CD14-positive monocyte (primary cell): Measurements from ENCODE around the gene CALR. TPM values are rescaled to one million over a fixed set of nuclear protein-coding genes. Genes with fewer than 3 reads are reported as not detected.

ENCODE experiments used
- DNase-seq, 3 donors: peaks; one replicate each; pipeline ENCODE4 v3.0.0-alpha.2; 2011 to 2022
- H2AFZ ChIP-seq: 2 replicates; pipeline ENCODE4 v1.6.0; 2012; ENCODE audit warnings: mild to moderate bottlenecking, low read depth, low read length, inconsistent platforms; ENCODE audit not compliant: insufficient read depth, poor library complexity, severe bottlenecking
- H3K27ac ChIP-seq, 2 donors: 1 replicate in 1 of 2; 2 replicates in 1 of 2; pipeline ENCODE4 v1.5.1; 2012 to 2013; ENCODE audit warnings: low read length in 2 of 2, control low read depth in 1 of 2, inconsistent platforms in 1 of 2, low read depth in 1 of 2, mild to moderate bottlenecking in 1 of 2
- H3K27me3 ChIP-seq, 2 donors: one replicate each; pipeline versions ENCODE4 v1.6.0 to v1.6.1; 2011 to 2013; ENCODE audit warnings: low read length in 2 of 2; ENCODE audit not compliant: control insufficient read depth in 2 of 2, insufficient read depth in 2 of 2
- H3K36me3 ChIP-seq, 2 donors: replicated peaks in 1 of 2; 1 replicate in 1 of 2; 2 replicates in 1 of 2; pipeline versions ENCODE4 v1.5.1 to v1.6.1; 2012 to 2013; ENCODE audit warnings: low read length in 2 of 2, control low read depth in 1 of 2, inconsistent platforms in 1 of 2, mild to moderate bottlenecking in 1 of 2; ENCODE audit not compliant: insufficient read depth in 2 of 2, control insufficient read depth in 1 of 2
- H3K4me1 ChIP-seq, 2 donors: 1 replicate in 1 of 2; 2 replicates in 1 of 2; pipeline versions ENCODE4 v1.5.1 to v1.6.1; 2012 to 2013; ENCODE audit warnings: low read length in 2 of 2, control low read depth in 1 of 2, inconsistent platforms in 1 of 2, mild to moderate bottlenecking in 1 of 2, moderate library complexity in 1 of 2; ENCODE audit not compliant: insufficient read depth in 2 of 2, control insufficient read depth in 1 of 2
- H3K4me2 ChIP-seq: replicated peaks from 2 replicates; pipeline ENCODE3; 2012; ENCODE audit warnings: low read length, moderate library complexity, mild to moderate bottlenecking; ENCODE audit not compliant: poor library complexity, severe bottlenecking; ENCODE audit errors: extremely low read depth
- H3K4me3 ChIP-seq, 3 experiments: fragments of 200-600 bp in 1 of 3; sonication (generic) in 1 of 3; replicated peaks in 1 of 3; 1 replicate in 2 of 3; 2 replicates in 1 of 3; pipeline ENCODE4 v1.5.1; 2011 to 2013; ENCODE audit warnings: low read length in 3 of 3, mild to moderate bottlenecking in 3 of 3, control low read depth in 2 of 3, low read depth in 2 of 3, inconsistent platforms in 1 of 3, moderate library complexity in 1 of 3
- H3K79me2 ChIP-seq: 2 replicates; pipeline ENCODE4 v1.6.0; 2012; ENCODE audit warnings: mild to moderate bottlenecking, control low read depth, inconsistent platforms, low read length, moderate library complexity; ENCODE audit not compliant: insufficient read depth
- H3K9ac ChIP-seq: 2 replicates; pipeline ENCODE4 v1.6.0; 2017; ENCODE audit warnings: low read length, mild to moderate bottlenecking; ENCODE audit not compliant: insufficient read depth, poor library complexity, severe bottlenecking
- H3K9me3 ChIP-seq, 2 donors: replicated peaks in 1 of 2; 1 replicate in 1 of 2; 2 replicates in 1 of 2; pipeline versions ENCODE4 v1.5.1 to v1.6.1; 2012 to 2013; ENCODE audit warnings: low read length in 2 of 2, control low read depth in 1 of 2; ENCODE audit not compliant: control insufficient read depth in 1 of 2, insufficient read depth in 1 of 2
- H4K20me1 ChIP-seq: 2 replicates; pipeline ENCODE4 v1.6.0; 2012; ENCODE audit warnings: mild to moderate bottlenecking, low read length, control low read depth, moderate library complexity; ENCODE audit not compliant: insufficient read depth
- H3K27ac Mint-ChIP-seq, 7 donors: one replicate each; pipeline ENCODE4 v1.8.0; 2020; ENCODE audit warnings: mild to moderate bottlenecking in 7 of 7, mixed read lengths in 7 of 7, moderate library complexity in 6 of 7, inconsistent platforms in 2 of 7
- H3K27me3 Mint-ChIP-seq, 3 donors: one replicate each; pipeline ENCODE4 v1.8.0; 2021 to 2022; ENCODE audit warnings: low read depth in 3 of 3, mild to moderate bottlenecking in 3 of 3, mixed read lengths in 3 of 3, moderate library complexity in 3 of 3, inconsistent platforms in 1 of 3
- H3K36me3 Mint-ChIP-seq, 2 donors: one replicate each; pipeline ENCODE4 v1.8.0; 2020; ENCODE audit warnings: mixed read lengths in 2 of 2, inconsistent platforms in 1 of 2, mild to moderate bottlenecking in 1 of 2
- H3K4me1 Mint-ChIP-seq: one replicate; pipeline ENCODE4 v1.8.0; 2020; ENCODE audit warnings: mild to moderate bottlenecking, mixed read lengths
- H3K4me3 Mint-ChIP-seq, 2 donors: one replicate each; pipeline ENCODE4 v1.8.0; 2020; ENCODE audit warnings: mild to moderate bottlenecking in 2 of 2, mixed read lengths in 2 of 2, moderate library complexity in 1 of 2
- H3K9me3 Mint-ChIP-seq, 7 donors: one replicate each; pipeline ENCODE4 v1.8.0; 2020 to 2022; ENCODE audit warnings: mixed read lengths in 7 of 7, mild to moderate bottlenecking in 6 of 7, moderate library complexity in 6 of 7, inconsistent platforms in 2 of 7
- WGBS: methylation state at CpG from one replicate; pipeline ENCODE4 v1.1.5; 2013; ENCODE audit warnings: missing lambda C conversion rate; ENCODE audit not compliant: insufficient coverage; 5-methylcytosine and 5-hydroxymethylcytosine counted together
- intact Hi-C, 2 donors: fragments of 100-400 bp; cut with micrococcal nuclease; formaldehyde crosslinking; loops; one replicate each; pipeline versions ENCODE4 v1.15.0 to v1.15.1; 2023
- polyA plus RNA-seq, 3 donors: library from polyadenylated mRNA; depleted of rRNA in 1 of 3; unstranded in 2 of 3; stranded (reverse) in 1 of 3; fragments of 300-500 nt in 2 of 3; fragments of >200 nt in 1 of 3; fragmentation: Illumina TruSeq in 2 of 3; gene quantifications; 1 replicate in 2 of 3; 2 replicates in 1 of 3; pipeline ENCODE4 v1.2.3, GENCODE V29; 2012 to 2021
- TF ChIP-seq, protein P1 (sequence below): fragments of 200-600 bp; IDR thresholded peaks from one replicate; pipeline ENCODE4 v1.8.0; 2022; ENCODE audit warnings: antibody characterized with exemption, mild to moderate bottlenecking

The CALR gene
- polyA plus RNA-seq, 3 donors, result 109 to 441 (median 133) TPM

DNA sequence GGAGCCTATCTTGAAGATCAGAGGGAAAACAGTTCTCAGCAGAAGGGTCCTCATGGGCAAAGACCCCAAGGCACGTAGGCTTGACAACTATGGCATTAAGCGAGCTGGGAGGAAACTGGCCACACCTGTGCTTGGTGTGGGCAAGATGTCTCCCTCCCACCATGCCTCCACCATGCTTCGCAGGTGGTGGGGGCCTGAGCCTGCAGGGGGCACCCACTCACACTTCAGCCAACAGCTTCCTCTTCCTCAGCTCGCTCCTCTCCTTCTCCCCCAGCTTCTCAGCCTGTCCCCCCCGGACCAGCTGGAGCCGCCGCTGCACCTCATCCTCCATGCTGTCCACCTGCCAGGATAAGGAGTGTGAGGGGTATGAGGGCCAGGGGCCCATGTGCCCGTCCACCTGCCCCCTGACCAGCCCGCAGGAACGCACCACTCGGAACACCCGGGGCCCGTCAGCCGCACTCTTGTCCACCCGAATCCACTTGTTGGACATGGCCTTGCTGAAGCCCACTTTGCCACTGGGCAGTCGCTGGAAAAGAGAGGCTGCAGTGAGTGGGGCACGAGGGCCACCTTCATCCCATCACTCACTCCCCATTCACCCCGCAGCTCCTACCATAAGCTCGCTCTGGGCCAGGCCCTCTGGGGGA is 8.3 kb upstream of the CALR start:
- no peak overlapping the region for H3K4me3 Mint-ChIP-seq
- peaks cover 11% of the 10 kb centered on the region for H4K20me1 ChIP-seq
- no peak overlapping the region for H2AFZ ChIP-seq
- WGBS, result 84% methylated on average over 10 of the region's 19 CpGs
- H3K36me3 Mint-ChIP-seq, result peaks cover 37 to 60% of the 10 kb centered on the region in 2 donors
- DNase-seq, result no peak
- H3K27ac ChIP-seq, result no peak overlapping the region
- peak overlapping the region in 2 of 7 donors; percentile 22 to 38 for H3K27ac Mint-ChIP-seq
- H3K79me2 ChIP-seq, result peaks cover 47% of the 10 kb centered on the region
- H3K9ac ChIP-seq, result no peak overlapping the region
- H3K9me3 Mint-ChIP-seq, result no peaks in the 10 kb centered on the region
- TF ChIP-seq, protein P1, sequence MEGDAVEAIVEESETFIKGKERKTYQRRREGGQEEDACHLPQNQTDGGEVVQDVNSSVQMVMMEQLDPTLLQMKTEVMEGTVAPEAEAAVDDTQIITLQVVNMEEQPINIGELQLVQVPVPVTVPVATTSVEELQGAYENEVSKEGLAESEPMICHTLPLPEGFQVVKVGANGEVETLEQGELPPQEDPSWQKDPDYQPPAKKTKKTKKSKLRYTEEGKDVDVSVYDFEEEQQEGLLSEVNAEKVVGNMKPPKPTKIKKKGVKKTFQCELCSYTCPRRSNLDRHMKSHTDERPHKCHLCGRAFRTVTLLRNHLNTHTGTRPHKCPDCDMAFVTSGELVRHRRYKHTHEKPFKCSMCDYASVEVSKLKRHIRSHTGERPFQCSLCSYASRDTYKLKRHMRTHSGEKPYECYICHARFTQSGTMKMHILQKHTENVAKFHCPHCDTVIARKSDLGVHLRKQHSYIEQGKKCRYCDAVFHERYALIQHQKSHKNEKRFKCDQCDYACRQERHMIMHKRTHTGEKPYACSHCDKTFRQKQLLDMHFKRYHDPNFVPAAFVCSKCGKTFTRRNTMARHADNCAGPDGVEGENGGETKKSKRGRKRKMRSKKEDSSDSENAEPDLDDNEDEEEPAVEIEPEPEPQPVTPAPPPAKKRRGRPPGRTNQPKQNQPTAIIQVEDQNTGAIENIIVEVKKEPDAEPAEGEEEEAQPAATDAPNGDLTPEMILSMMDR, result no peak
- H3K9me3 ChIP-seq, result no peaks in the 10 kb centered on the region
- H3K4me1 Mint-ChIP-seq, result peaks cover 14% of the 10 kb centered on the region
- H3K27me3 Mint-ChIP-seq, result peaks cover 0 to 3% (median 0%) of the 10 kb centered on the region in 3 donors
- no peak overlapping the region for H3K4me3 ChIP-seq
- intact Hi-C loops, result loop anchor here (5.0 to 10.0 kb wide), 2 partner anchors 38 to 45 kb away; partner anchors contain the start of genes DNASE2 (in 1 of the 2), GCDH (in 1 of the 2) and KLF1 (in 1 of the 2)
- H3K36me3 ChIP-seq, result peaks cover 41 to 57% of the 10 kb centered on the region in 2 donors
- peaks cover 17% of the 10 kb centered on the region in 2 donors for H3K4me1 ChIP-seq
- no peaks in the 10 kb centered on the region for H3K27me3 ChIP-seq
- H3K4me2 ChIP-seq, result no peak overlapping the region

DNA sequence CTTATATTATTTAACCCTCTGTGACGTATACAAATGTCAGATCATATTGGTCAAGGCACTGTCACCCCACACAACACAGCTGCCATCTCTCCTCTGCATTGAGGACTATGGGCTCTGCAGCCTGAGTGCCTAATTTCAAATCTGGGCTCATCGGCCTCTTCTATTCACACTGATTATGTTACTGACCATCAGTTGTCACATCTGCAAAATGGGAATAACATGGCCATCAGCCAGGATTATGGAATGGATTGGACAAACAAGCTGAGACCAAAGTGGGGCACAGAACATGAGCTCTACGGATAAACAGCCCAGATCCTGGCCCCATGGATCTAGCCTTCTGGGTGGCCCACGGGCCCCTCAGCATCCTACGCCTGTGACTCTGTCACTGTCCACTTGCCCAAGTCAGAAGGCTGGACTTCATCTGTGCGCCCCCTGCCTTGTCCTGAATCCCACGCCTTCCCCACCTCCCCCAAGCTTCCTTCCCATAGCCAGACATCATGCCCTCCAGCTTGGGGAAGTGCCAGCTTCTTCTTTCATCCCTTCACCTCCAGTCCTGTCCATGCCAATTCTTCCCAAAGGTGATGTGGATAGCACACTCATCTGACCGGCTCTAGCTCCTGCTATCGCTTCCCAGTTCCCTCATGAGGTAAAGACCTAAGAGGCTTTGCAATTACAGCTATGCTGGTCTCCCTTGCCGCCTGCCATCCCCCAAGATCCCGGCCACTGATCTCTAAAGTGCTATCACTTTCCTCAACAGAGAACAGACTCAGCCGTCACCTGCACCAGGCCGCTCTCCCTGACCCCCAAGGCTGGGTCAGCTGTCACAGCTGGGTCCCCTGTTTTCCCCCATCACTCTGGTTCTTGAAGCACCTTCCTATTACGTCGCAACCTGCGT is 5.8 kb upstream of the CALR start:
- Histone ChIP-seq H2AFZ (peak overlapping the region; percentile 91), H4K20me1 (peaks cover 11% of the 10 kb centered on the region), H3K79me2 (peaks cover 47% of the 10 kb centered on the region), H3K36me3 (peaks cover 28 to 32% of the 10 kb centered on the region in 2 donors), H3K4me3 (peak overlapping the region; percentile 86 to 97 (median 91)), H3K4me2 (peak overlapping the region; percentile 86), H3K9ac (peak overlapping the region; percentile 90), H3K4me1 (peaks cover 32 to 33% of the 10 kb centered on the region in 2 donors), H3K27me3 (no peaks in the 10 kb centered on the region), H3K27ac (peak overlapping the region; percentile 72 to 89), H3K9me3 (no peaks in the 10 kb centered on the region)
- DNase-seq, result no peak
- intact Hi-C loops, result loop anchor here (5.0 to 10.0 kb wide), 2 partner anchors 40 to 48 kb away; partner anchors contain the start of genes DNASE2 (in 1 of the 2), GCDH (in 1 of the 2) and KLF1 (in 1 of the 2)
- WGBS, result 24% methylated on average over 15 of the region's 16 CpGs
- Mint-ChIP-seq H3K4me3 (peak overlapping the region; percentile 93 to 98), H3K4me1 (peaks cover 28% of the 10 kb centered on the region), H3K27ac (peak overlapping the region; percentile 89 to 96 (median 93)), H3K9me3 (no peaks in the 10 kb centered on the region), H3K27me3 (peaks cover 0 to 3% (median 2%) of the 10 kb centered on the region in 3 donors), H3K36me3 (peaks cover 25 to 35% of the 10 kb centered on the region in 2 donors)
- TF ChIP-seq, protein P1, result no peak
